Measurements from ENCODE around the gene PDE7B.

PDE7B gene

DNA sequence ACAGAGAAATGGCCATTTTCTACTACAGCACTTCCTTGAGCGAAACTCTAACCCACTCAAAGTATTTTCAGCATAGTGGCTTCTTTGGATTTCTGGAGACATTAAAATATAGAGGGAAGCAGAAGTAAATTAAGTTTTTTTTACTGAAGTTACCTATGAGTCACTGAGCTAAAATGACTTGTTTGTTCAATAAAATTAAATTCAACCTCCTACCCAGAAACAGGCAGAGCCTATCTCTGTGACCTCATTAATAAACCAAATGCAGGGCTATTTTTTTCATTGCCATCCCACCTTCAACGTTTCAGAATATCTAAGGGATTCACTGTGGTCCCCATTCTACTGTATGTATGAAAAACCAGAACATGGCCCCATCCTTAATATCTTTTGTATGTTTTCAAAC is 265.6 kb downstream of the PDE7B start:
- no peak overlapping the region for H3K27ac ChIP-seq (ENCODE audit: low read length)
- H3K36me3 ChIP-seq (replicated peaks; ENCODE audit: insufficient read depth, low read length), result no peaks in the 10 kb centered on the region
- H3K4me2 ChIP-seq (ENCODE audit: low read depth, low read length), result no peak overlapping the region
- H4K20me1 ChIP-seq (ENCODE audit: insufficient read depth, low read length), result no peaks in the 10 kb centered on the region
- no peak overlapping the region for H3K9ac ChIP-seq (ENCODE audit: low read length)
- H3K4me3 ChIP-seq (ENCODE audit: low read length), result no peak overlapping the region
- no peaks in the 10 kb centered on the region for H3F3A ChIP-seq (ENCODE audit: insufficient read depth, low read length)
- no peaks in the 10 kb centered on the region for H3K9me2 ChIP-seq (replicated peaks; ENCODE audit: insufficient read depth, low read length)
- no peaks in the 10 kb centered on the region for H3K79me2 ChIP-seq (ENCODE audit: low read length)
- H3K27me3 ChIP-seq (replicated peaks; ENCODE audit: insufficient read depth, low read length), result no peaks in the 10 kb centered on the region
- H2AFZ ChIP-seq (ENCODE audit: low read length), result no peak overlapping the region
- TF ChIP-seq, protein P1, sequence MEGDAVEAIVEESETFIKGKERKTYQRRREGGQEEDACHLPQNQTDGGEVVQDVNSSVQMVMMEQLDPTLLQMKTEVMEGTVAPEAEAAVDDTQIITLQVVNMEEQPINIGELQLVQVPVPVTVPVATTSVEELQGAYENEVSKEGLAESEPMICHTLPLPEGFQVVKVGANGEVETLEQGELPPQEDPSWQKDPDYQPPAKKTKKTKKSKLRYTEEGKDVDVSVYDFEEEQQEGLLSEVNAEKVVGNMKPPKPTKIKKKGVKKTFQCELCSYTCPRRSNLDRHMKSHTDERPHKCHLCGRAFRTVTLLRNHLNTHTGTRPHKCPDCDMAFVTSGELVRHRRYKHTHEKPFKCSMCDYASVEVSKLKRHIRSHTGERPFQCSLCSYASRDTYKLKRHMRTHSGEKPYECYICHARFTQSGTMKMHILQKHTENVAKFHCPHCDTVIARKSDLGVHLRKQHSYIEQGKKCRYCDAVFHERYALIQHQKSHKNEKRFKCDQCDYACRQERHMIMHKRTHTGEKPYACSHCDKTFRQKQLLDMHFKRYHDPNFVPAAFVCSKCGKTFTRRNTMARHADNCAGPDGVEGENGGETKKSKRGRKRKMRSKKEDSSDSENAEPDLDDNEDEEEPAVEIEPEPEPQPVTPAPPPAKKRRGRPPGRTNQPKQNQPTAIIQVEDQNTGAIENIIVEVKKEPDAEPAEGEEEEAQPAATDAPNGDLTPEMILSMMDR (IDR thresholded peaks at IDR 0.05; ENCODE audit: low read length), result no peak
- no peak for TF ChIP-seq EZH2 (optimal IDR thresholded peaks at IDR 0.05; ENCODE audit: low read depth, low read length)
- no peak for TF ChIP-seq EZH2phosphoT487 (IDR thresholded peaks at IDR 0.05; ENCODE audit: low read length)
- no peak for DNase-seq
- H3K4me1 ChIP-seq (ENCODE audit: low read length), result no peaks in the 10 kb centered on the region
- no peaks in the 10 kb centered on the region for H3K9me3 ChIP-seq (replicated peaks; ENCODE audit: insufficient read depth, low read length)

DNA sequence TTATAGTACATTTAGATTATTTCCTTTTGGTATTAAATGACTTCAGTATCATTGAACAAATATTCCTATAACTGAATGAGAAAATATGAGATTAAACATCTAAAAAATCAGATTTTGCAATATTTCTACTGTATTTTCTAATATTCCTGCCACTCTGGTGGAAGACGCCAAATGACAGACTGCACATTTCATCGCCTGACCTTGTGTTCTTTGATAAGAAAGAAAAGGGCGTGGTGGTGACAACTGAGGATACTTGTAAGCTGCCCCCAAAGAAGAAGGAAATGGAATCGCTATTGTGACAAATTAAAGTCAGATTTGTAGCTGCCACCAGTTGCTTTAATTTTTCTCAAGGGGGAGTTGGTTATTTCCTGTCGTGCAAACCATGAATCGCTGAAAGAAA is 267.3 kb downstream of the PDE7B start:
- TF ChIP-seq, protein P1 (IDR thresholded peaks at IDR 0.05; ENCODE audit: low read length), result no peak
- TF ChIP-seq EZH2phosphoT487 (IDR thresholded peaks at IDR 0.05; ENCODE audit: low read length) (no peak), EZH2 (optimal IDR thresholded peaks at IDR 0.05; ENCODE audit: low read depth, low read length) (no peak)
- no peak overlapping the region for H3K27ac ChIP-seq (ENCODE audit: low read length)
- no peak overlapping the region for H3K9ac ChIP-seq (ENCODE audit: low read length)
- H3K4me2 ChIP-seq (ENCODE audit: low read depth, low read length), result no peak overlapping the region
- H2AFZ ChIP-seq (ENCODE audit: low read length), result no peak overlapping the region
- no peaks in the 10 kb centered on the region for H3K9me2 ChIP-seq (replicated peaks; ENCODE audit: insufficient read depth, low read length)
- no peaks in the 10 kb centered on the region for H4K20me1 ChIP-seq (ENCODE audit: insufficient read depth, low read length)
- DNase-seq, result no peak
- H3K4me1 ChIP-seq (ENCODE audit: low read length), result no peaks in the 10 kb centered on the region
- no peaks in the 10 kb centered on the region for H3K9me3 ChIP-seq (replicated peaks; ENCODE audit: insufficient read depth, low read length)
- H3K36me3 ChIP-seq (replicated peaks; ENCODE audit: insufficient read depth, low read length), result no peaks in the 10 kb centered on the region
- no peaks in the 10 kb centered on the region for H3K27me3 ChIP-seq (replicated peaks; ENCODE audit: insufficient read depth, low read length)
- no peak overlapping the region for H3K4me3 ChIP-seq (ENCODE audit: low read length)
- H3F3A ChIP-seq (ENCODE audit: insufficient read depth, low read length), result no peaks in the 10 kb centered on the region
- no peaks in the 10 kb centered on the region for H3K79me2 ChIP-seq (ENCODE audit: low read length)

DNA sequence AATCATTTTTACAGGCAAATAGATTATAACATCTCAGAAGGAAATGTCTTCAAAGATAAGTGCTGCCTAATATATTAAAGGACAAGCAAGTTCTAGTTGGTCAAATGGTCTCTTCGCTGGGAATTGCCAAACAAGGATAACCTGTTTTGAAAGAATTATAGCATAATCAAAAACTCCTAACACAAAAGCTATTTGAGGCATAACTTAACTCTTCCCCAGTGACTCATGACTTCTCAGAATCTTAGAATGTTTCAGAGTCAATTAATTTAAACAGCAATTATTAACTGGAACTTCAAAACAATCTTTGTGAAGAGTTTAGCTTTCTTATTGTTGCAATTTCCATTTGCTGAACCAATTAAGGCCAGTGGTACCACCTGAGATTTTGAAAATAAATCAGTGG is 272.0 kb downstream of the PDE7B start:
- H3K4me2 ChIP-seq (ENCODE audit: low read depth, low read length), result no peak overlapping the region
- no peaks in the 10 kb centered on the region for H3K36me3 ChIP-seq (replicated peaks; ENCODE audit: insufficient read depth, low read length)
- no peaks in the 10 kb centered on the region for H3F3A ChIP-seq (ENCODE audit: insufficient read depth, low read length)
- H4K20me1 ChIP-seq (ENCODE audit: insufficient read depth, low read length), result no peaks in the 10 kb centered on the region
- TF ChIP-seq EZH2phosphoT487 (IDR thresholded peaks at IDR 0.05; ENCODE audit: low read length), result no peak
- TF ChIP-seq, protein P1 (IDR thresholded peaks at IDR 0.05; ENCODE audit: low read length), result no peak
- no peak for TF ChIP-seq EZH2 (optimal IDR thresholded peaks at IDR 0.05; ENCODE audit: low read depth, low read length)
- H3K4me3 ChIP-seq (ENCODE audit: low read length), result no peak overlapping the region
- no peaks in the 10 kb centered on the region for H3K79me2 ChIP-seq (ENCODE audit: low read length)
- H3K27ac ChIP-seq (ENCODE audit: low read length), result no peak overlapping the region
- DNase-seq, result no peak
- no peaks in the 10 kb centered on the region for H3K9me2 ChIP-seq (replicated peaks; ENCODE audit: insufficient read depth, low read length)
- H3K9me3 ChIP-seq (replicated peaks; ENCODE audit: insufficient read depth, low read length), result no peaks in the 10 kb centered on the region
- no peaks in the 10 kb centered on the region for H3K27me3 ChIP-seq (replicated peaks; ENCODE audit: insufficient read depth, low read length)
- no peaks in the 10 kb centered on the region for H3K4me1 ChIP-seq (ENCODE audit: low read length)
- H3K9ac ChIP-seq (ENCODE audit: low read length), result no peak overlapping the region
- no peak overlapping the region for H2AFZ ChIP-seq (ENCODE audit: low read length)

Measured in MM.1S (cell line).